K562 (cell line): ENCODE data around the gene TIGAR. TPM values are rescaled to one million over a fixed set of nuclear protein-coding genes. Genes with fewer than 3 reads are reported as not detected.

Experiments used
- ATAC-seq: fragments of 200-7000 bp; cut with Tn5 transposase; 3 replicates; pipeline ENCODE4 v1.9.1; 2020; ENCODE audit warnings: moderate library complexity
- BruUV-seq: library from RNA; stranded (reverse); fragments of 400-500 nt; replicated peaks from 2 replicates; lab custom pipeline; 2021; lab: Mats Ljungman, UMichigan
- CTCF ChIA-PET: fragments of 300-600 bp; formaldehyde crosslinking; extraction: SDS; loops from one replicate; lab custom pipeline; 2021; ENCODE audit warnings: low intra/inter-chr PET ratio; lab: Yijun Ruan, JAX
- POLR2A ChIA-PET: fragments of 300-600, 350-650 bp; sonication (Branson Sonifier 250); formaldehyde crosslinking; extraction: SDS; loops from one replicate; lab custom pipeline; 2021; ENCODE audit warnings: antibody characterized with exemption, inconsistent platforms; lab: Yijun Ruan, JAX
- DNase-seq, 4 experiments: peaks; one replicate each; pipeline versions ENCODE4 v3.0.0 to v3.0.0-alpha.2; 2011 to 2018; ENCODE audit warnings: low spot score in 3 of 4, mixed read lengths in 3 of 4; ENCODE audit errors: extremely low read depth in 1 of 4
- FAIRE-seq: peaks from 2 replicates; lab custom pipeline; 2011; peaks lifted over from hg19 to GRCh38; lab: Jason Lieb, UNC
- H2AFZ ChIP-seq: 2 replicates; pipeline ENCODE4 v1.6.0; 2011; ENCODE audit warnings: low read depth, low read length, control low read depth, inconsistent platforms
- H3K27ac ChIP-seq: fragments of 200-600 bp; 3 replicates; pipeline ENCODE4 v1.8.0; 2011; ENCODE audit warnings: low read depth, mild to moderate bottlenecking, control low read depth, inconsistent platforms, low read length, moderate library complexity, mixed read lengths; ENCODE audit errors: extremely low read depth
- H3K27me3 ChIP-seq, 2 experiments: fragments of 300-600 bp in 1 of 2; 2 replicates in 1 of 2; 3 replicates in 1 of 2; pipeline versions ENCODE4 v1.6.0 to v1.8.0; 2011; ENCODE audit warnings: inconsistent platforms in 2 of 2, low read length in 2 of 2, mild to moderate bottlenecking in 1 of 2, mixed read lengths in 1 of 2, moderate library complexity in 1 of 2; ENCODE audit not compliant: control insufficient read depth in 2 of 2, insufficient read depth in 2 of 2
- H3K36me3 ChIP-seq: fragments of 300-600 bp; 3 replicates; pipeline ENCODE4 v1.8.0; 2011; ENCODE audit warnings: mild to moderate bottlenecking, low read length, inconsistent platforms; ENCODE audit not compliant: control insufficient read depth, insufficient read depth
- H3K4me1 ChIP-seq, 2 experiments: fragments of 200-600 bp in 1 of 2; replicated peaks in 1 of 2; 2 replicates in 1 of 2; 3 replicates in 1 of 2; pipeline versions ENCODE4 v1.5.1 to v1.8.0; 2011; ENCODE audit warnings: inconsistent platforms in 2 of 2, low read length in 2 of 2, mild to moderate bottlenecking in 1 of 2, mixed read lengths in 1 of 2, moderate library complexity in 1 of 2; ENCODE audit not compliant: control insufficient read depth in 2 of 2, insufficient read depth in 2 of 2
- H3K4me2 ChIP-seq: 2 replicates; pipeline ENCODE4 v1.6.1; 2011; ENCODE audit warnings: low read length, control low read depth, inconsistent platforms, mixed read lengths; ENCODE audit not compliant: insufficient read depth
- H3K4me3 ChIP-seq: fragments of 200-600 bp; sonication (generic), shearing (Covaris generic); 2 replicates; pipeline ENCODE4 v1.5.1; 2016; ENCODE audit warnings: control low read depth, inconsistent platforms
- H3K79me2 ChIP-seq: fragments of 200-600 bp; 3 replicates; pipeline ENCODE4 v1.8.0; 2011; ENCODE audit warnings: low read length, inconsistent platforms; ENCODE audit not compliant: control insufficient read depth, insufficient read depth
- H3K9ac ChIP-seq, 2 experiments: 2 replicates each; pipeline versions ENCODE4 v1.6.0 to v1.6.1; 2011; ENCODE audit warnings: low read depth in 2 of 2, low read length in 2 of 2, control low read depth in 1 of 2, inconsistent platforms in 1 of 2, mild to moderate bottlenecking in 1 of 2, mixed read lengths in 1 of 2; ENCODE audit not compliant: insufficient read depth in 1 of 2
- H3K9me1 ChIP-seq: one replicate; pipeline ENCODE4 v1.6.0; 2011; ENCODE audit warnings: inconsistent platforms, mild to moderate bottlenecking, low read length, moderate library complexity; ENCODE audit not compliant: control insufficient read depth, insufficient read depth
- H3K9me3 ChIP-seq: replicated peaks from 2 replicates; pipeline ENCODE4 v1.5.1; 2011; ENCODE audit warnings: low read depth, low read length, inconsistent platforms; ENCODE audit not compliant: control insufficient read depth, insufficient read depth
- H4K20me1 ChIP-seq: replicated peaks from 2 replicates; pipeline ENCODE4 v1.6.1; 2011; ENCODE audit warnings: low read length, inconsistent platforms, mixed read lengths; ENCODE audit not compliant: control insufficient read depth, insufficient read depth
- SMARCE1 ChIP-seq: fragments of 450-650 bp; IDR thresholded peaks from 2 replicates; pipeline ENCODE4 v1.7.1; 2016; ENCODE audit warnings: mild to moderate bottlenecking
- TARDBP ChIP-seq: fragments of 450-650 bp; IDR thresholded peaks from 2 replicates; pipeline ENCODE4 v1.6.1; 2016
- WGBS: fragments of 100-300 bp; shearing (Covaris generic); methylation state at CpG from one replicate; pipeline ENCODE4 v1.1.6; 2016; ENCODE audit warnings: low coverage, mixed read lengths; ENCODE audit not compliant: insufficient coverage; ENCODE audit errors: missing lambda C conversion rate; 5-methylcytosine and 5-hydroxymethylcytosine counted together
- in situ Hi-C: fragments of 300-500 bp; cut with MboI; formaldehyde crosslinking; loops from 4 replicates; pipeline ENCODE4 v1.15.0; 2018; ENCODE audit warnings: inconsistent platforms, mixed read lengths
- intact Hi-C: fragments of 100-400 bp; cut with micrococcal nuclease; formaldehyde crosslinking; loops from 2 replicates; pipeline ENCODE4 v1.14.2; 2022
- polyA plus RNA-seq, 8 experiments: library from polyadenylated mRNA; depleted of rRNA in 4 of 8; stranded (reverse) in 5 of 8; unstranded in 3 of 8; fragments of >200 nt; fragmentation: Nextera tagmentation in 2 of 8; fragmentation: Illumina TruSeq in 1 of 8; extraction: Ambion mirVana in 2 of 8; extraction: Trizol in 1 of 8; gene quantifications; 2 replicates each; pipeline versions ENCODE4 v1.2.1 to v1.2.3, GENCODE V29; 2011 to 2014; ENCODE audit warnings: inconsistent platforms in 1 of 8, missing spikeins in 1 of 8
- total RNA-seq, 7 experiments: library from RNA; depleted of rRNA in 6 of 7; stranded (reverse); fragments of >200 nt in 6 of 7; fragmentation: Illumina TruSeq in 2 of 7; extraction: Trizol in 2 of 7; gene quantifications; 2 replicates each; pipeline versions ENCODE4 v1.2.1 to v1.2.3, GENCODE V29; 2011 to 2021; ENCODE audit warnings: low replicate concordance in 1 of 7
- TF ChIP-seq, protein P1 (sequence below): fragments of 250-450 bp; sonication (Bioruptor Pico); IDR thresholded peaks from 2 replicates; pipeline ENCODE4 v1.5.0; 2021; ENCODE audit warnings: mild to moderate bottlenecking, moderate library complexity
- TF ChIP-seq, protein P2 (sequence below), 2 experiments: fragments of 450-650 bp; formaldehyde crosslinking in 1 of 2; IDR thresholded peaks; 2 replicates each; pipeline versions ENCODE4 v1.4.0 to v1.6.1; 2014 to 2020; ENCODE audit warnings: mild to moderate bottlenecking in 2 of 2, borderline replicate concordance in 1 of 2, low read depth in 1 of 2

TIGAR gene
- total and polyA plus RNA-seq, 9 of the 15 experiments (the other 6 are each of a cell fraction or from before 2014, with no cell fraction given) = 0.11 to 1.0 (median 0.53) TPM; not detected in 2

DNA sequence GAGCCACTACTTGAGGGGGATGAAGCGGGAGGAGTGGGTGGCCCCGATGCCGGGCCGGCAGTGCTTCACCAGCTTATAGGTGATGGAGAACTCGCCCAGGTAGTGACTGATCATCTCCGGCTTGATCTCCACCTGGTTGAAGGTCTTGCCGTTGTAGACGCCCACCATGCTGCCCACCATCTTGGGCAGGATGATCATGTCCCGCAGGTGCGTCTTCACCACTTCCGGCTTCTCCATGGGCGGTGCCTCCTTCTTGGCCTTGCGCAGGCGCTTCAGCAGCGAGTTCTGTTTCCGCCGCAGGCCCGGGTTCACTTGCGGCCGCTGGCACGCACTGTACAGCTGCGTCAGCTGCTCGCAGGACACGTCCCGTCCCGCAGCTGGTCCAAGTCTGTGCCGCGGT lies 3.4 kb downstream of the TIGAR start:
- ATAC-seq = no peak
- TF ChIP-seq TARDBP = no peak
- TF ChIP-seq, protein P1, sequence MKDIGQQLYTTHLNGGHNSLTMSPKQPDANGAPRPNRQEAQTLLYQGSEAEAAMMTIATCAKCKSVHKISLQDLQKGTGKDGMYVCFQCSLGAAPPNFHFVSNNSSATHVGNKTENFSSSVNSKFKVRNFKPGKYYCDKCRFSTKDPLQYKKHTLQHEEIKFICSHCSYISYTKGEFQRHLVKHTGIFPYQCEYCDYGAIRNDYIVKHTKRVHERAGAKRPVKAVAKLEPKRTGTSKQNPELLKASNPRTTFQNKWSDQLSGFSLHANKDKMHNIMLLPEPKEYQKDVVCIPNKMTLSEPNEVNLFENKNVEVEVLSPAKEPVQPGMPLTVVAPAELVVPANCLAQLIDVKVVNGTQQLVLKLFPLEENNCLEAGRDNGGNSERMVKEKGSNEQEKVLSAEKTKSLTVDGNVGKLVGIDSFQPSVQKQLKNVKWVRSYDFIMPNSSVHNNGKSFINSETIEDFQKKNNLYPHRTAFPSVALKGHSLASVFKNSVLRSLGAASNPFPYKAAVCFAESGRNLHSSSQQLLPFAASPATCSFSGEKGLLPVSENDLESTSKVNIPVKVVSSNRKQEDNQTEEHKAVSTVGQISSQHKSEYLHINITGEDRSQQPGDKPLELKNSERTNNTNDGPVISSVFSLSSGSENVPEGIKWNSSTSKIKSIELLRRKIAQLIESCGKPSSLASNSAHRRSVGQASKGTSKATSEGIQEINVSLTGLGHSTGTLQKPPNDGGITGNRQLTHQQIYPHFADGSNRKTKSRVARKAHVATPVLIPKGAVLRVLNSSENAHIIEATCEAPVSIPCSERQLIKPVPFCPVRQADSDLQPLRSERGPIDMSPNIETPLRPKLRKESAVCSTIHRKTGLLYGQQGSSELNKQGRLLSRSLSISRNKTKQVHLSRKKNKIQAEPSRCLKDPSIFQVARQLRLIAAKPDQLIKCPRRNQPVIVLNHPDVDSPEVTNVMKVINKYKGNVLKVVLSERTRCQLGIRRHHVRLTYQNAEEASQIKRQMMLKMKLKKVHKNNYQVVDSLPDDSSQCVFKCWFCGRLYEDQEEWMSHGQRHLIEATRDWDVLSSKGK (CRISPR knock-in tag) = no peak
- TF ChIP-seq, protein P2, sequence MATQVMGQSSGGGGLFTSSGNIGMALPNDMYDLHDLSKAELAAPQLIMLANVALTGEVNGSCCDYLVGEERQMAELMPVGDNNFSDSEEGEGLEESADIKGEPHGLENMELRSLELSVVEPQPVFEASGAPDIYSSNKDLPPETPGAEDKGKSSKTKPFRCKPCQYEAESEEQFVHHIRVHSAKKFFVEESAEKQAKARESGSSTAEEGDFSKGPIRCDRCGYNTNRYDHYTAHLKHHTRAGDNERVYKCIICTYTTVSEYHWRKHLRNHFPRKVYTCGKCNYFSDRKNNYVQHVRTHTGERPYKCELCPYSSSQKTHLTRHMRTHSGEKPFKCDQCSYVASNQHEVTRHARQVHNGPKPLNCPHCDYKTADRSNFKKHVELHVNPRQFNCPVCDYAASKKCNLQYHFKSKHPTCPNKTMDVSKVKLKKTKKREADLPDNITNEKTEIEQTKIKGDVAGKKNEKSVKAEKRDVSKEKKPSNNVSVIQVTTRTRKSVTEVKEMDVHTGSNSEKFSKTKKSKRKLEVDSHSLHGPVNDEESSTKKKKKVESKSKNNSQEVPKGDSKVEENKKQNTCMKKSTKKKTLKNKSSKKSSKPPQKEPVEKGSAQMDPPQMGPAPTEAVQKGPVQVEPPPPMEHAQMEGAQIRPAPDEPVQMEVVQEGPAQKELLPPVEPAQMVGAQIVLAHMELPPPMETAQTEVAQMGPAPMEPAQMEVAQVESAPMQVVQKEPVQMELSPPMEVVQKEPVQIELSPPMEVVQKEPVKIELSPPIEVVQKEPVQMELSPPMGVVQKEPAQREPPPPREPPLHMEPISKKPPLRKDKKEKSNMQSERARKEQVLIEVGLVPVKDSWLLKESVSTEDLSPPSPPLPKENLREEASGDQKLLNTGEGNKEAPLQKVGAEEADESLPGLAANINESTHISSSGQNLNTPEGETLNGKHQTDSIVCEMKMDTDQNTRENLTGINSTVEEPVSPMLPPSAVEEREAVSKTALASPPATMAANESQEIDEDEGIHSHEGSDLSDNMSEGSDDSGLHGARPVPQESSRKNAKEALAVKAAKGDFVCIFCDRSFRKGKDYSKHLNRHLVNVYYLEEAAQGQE (IDR thresholded peaks at IDR 0.05; ENCODE audit: borderline replicate concordance) = no peak
- TF ChIP-seq, protein P2 (CRISPR knock-in tag; IDR thresholded peaks at IDR 0.05; ENCODE audit: low read depth) = no peak
- no peak for TF ChIP-seq SMARCE1
- TF ChIP-seq, all 486 proteins: peak for 0
- Histone ChIP-seq H2AFZ (no peak overlapping the region), H3K27ac (no peak overlapping the region), H3K79me2 (no peaks in the 10 kb centered on the region), H4K20me1 (0 out of 2 replicates have a peak, but pooled peaks cover 4% of the 10 kb centered on the region), H3K27me3 (peaks cover 0 to 4% of the 10 kb centered on the region in 2 experiments; a peak in 1 of 5 replicates), H3K9me3 (no peaks in the 10 kb centered on the region), H3K4me2 (no peak overlapping the region), H3K9me1 (no peaks in the 10 kb centered on the region), H3K36me3 (no peaks in the 10 kb centered on the region), H3K4me1 (peaks cover 4 to 10% of the 10 kb centered on the region in 2 experiments; a peak in 3 of 5 replicates), H3K4me3 (no peak overlapping the region), H3K9ac (no peak overlapping the region)
- no peak for DNase-seq
- FAIRE-seq = no peak
- in situ Hi-C loops (no loop called here), intact Hi-C loops (no loop called here)
- ChIA-PET CTCF (no interaction called here), POLR2A (no interaction called here)
- 68% methylated on average over 9 of the region's 28 CpGs for WGBS
- BruUV-seq = no TSS peak
